Mammary epithelial cell (primary cell): ENCODE results near the gene CTXND2.

Experiments
- CTCF ChIP-seq, 2 donors: IDR thresholded peaks in 1 of 2; conservative IDR thresholded peaks in 1 of 2; 2 replicates each; pipeline ENCODE4 v1.5.1; 2011 to 2012; ENCODE audit warnings: inconsistent platforms in 2 of 2, low read length in 2 of 2, mild to moderate bottlenecking in 2 of 2, control low read depth in 1 of 2, low read depth in 1 of 2; ENCODE audit not compliant: insufficient read depth in 1 of 2; ENCODE audit errors: extremely low read depth in 1 of 2
- EZH2 ChIP-seq: IDR thresholded peaks from 2 replicates; pipeline ENCODE4 v1.6.1; 2012; ENCODE audit warnings: low read length, inconsistent platforms, borderline replicate concordance

- TF ChIP-seq CTCF (conservative IDR thresholded peaks at IDR 0.05 in 1 of 2, IDR thresholded peaks at IDR 0.05 in 1 of 2; ENCODE audit: extremely low read depth in 1 of 2, insufficient read depth in 1 of 2, low read depth in 1 of 2, low read length in 2 of 2) = no peak
- no peak for TF ChIP-seq EZH2
Measured at GRCh38 chr1:150905301-150905700, 18.4 kb downstream of the CTXND2 start.
